Natural killer cell (primary cell): ENCODE measurements around the gene ADCY4. TPM values are rescaled to one million over a fixed set of nuclear protein-coding genes. Genes with fewer than 3 reads are reported as not detected.

Experiments used
- ATAC-seq, 3 donors: fragments of 150-1000 bp in 2 of 3; fragments of 200-7000 bp in 1 of 3; cut with Tn5 transposase; 1 replicate in 1 of 3; 2 replicates in 2 of 3; pipeline ENCODE4 v1.10.0; 2021; ENCODE audit warnings: mild to moderate bottlenecking in 2 of 3, moderate library complexity in 2 of 3
- DNase-seq, 2 donors: peaks; one replicate each; pipeline versions ENCODE4 v3.0.0 to v3.0.0-alpha.2; 2013 to 2021; ENCODE audit warnings: mixed read lengths in 1 of 2
- H3K27ac ChIP-seq: one replicate; pipeline ENCODE4 v1.5.1; 2013; ENCODE audit warnings: mild to moderate bottlenecking, low read length
- H3K27me3 ChIP-seq: one replicate; pipeline ENCODE4 v1.6.1; 2013; ENCODE audit warnings: low read length; ENCODE audit not compliant: control insufficient read depth, insufficient read depth
- H3K36me3 ChIP-seq: one replicate; pipeline ENCODE4 v1.6.1; 2013; ENCODE audit warnings: low read length; ENCODE audit not compliant: control insufficient read depth, insufficient read depth
- H3K4me1 ChIP-seq: one replicate; pipeline ENCODE4 v1.6.1; 2013; ENCODE audit warnings: low read length; ENCODE audit not compliant: control insufficient read depth, insufficient read depth
- H3K4me3 ChIP-seq: one replicate; pipeline ENCODE4 v1.5.1; 2013; ENCODE audit warnings: low read length
- H3K9me3 ChIP-seq: one replicate; pipeline ENCODE4 v1.6.1; 2013; ENCODE audit warnings: low read length; ENCODE audit not compliant: control insufficient read depth, insufficient read depth
- H3K27ac Mint-ChIP-seq, 2 donors: one replicate each; pipeline ENCODE4 v1.8.0; 2022; ENCODE audit warnings: mild to moderate bottlenecking in 2 of 2, mixed read lengths in 2 of 2, moderate library complexity in 1 of 2
- H3K27me3 Mint-ChIP-seq, 2 donors: one replicate each; pipeline ENCODE4 v1.8.0; 2022; ENCODE audit warnings: low read depth in 2 of 2, mixed read lengths in 2 of 2
- H3K36me3 Mint-ChIP-seq: one replicate; pipeline ENCODE4 v1.8.0; 2022; ENCODE audit warnings: mixed read lengths
- H3K4me1 Mint-ChIP-seq, 2 donors: one replicate each; pipeline ENCODE4 v1.8.0; 2022; ENCODE audit warnings: mixed read lengths in 2 of 2
- H3K4me3 Mint-ChIP-seq: one replicate; pipeline ENCODE4 v1.8.0; 2022; ENCODE audit warnings: mild to moderate bottlenecking, moderate library complexity, mixed read lengths
- H3K9me3 Mint-ChIP-seq, 2 donors: one replicate each; pipeline ENCODE4 v1.8.0; 2022; ENCODE audit warnings: mixed read lengths in 2 of 2
- CTCF ChIP-seq: fragments of 200-600 bp; IDR thresholded peaks from one replicate; pipeline ENCODE4 v1.8.0; 2022; ENCODE audit warnings: antibody characterized with exemption
- WGBS: methylation state at CpG from one replicate; pipeline ENCODE4 v1.1.7; 2013; ENCODE audit warnings: missing lambda C conversion rate; ENCODE audit not compliant: insufficient coverage; 5-methylcytosine and 5-hydroxymethylcytosine counted together
- intact Hi-C: fragments of 100-400 bp; cut with micrococcal nuclease; formaldehyde crosslinking; loops from one replicate; pipeline ENCODE4 v1.14.2; 2022
- total RNA-seq, 4 donors: library from RNA; stranded (reverse); fragments of 120-200 nt in 1 of 4; gene quantifications; one replicate each; pipeline versions ENCODE4 v1.2.3 to v1.2.4, GENCODE V29; 2013 to 2022

The ADCY4 gene
- total RNA-seq, 3 donors from 2014 or later (not counting 1 experiment from before 2014, with no cell fraction given) = 9.8 to 17.6 (median 11.3) TPM

- H3K27ac Mint-ChIP-seq = peak overlapping the region; percentile 94 to 96
- H3K36me3 ChIP-seq = no peaks in the 10 kb centered on the region
- WGBS = 93% methylated on average over 70 of the region's 70 CpGs
- H3K4me3 ChIP-seq = no peak overlapping the region
- H3K9me3 ChIP-seq = no peaks in the 10 kb centered on the region
- intact Hi-C loops = no loop called here
- ATAC-seq (no peak), DNase-seq (no peak)
- peak overlapping the region; percentile 88 for H3K4me3 Mint-ChIP-seq
- no peaks in the 10 kb centered on the region for H3K36me3 Mint-ChIP-seq
- TF ChIP-seq CTCF = no peak
- no peaks in the 10 kb centered on the region for H3K9me3 Mint-ChIP-seq
- H3K27me3 Mint-ChIP-seq = peaks cover 0 to 5% of the 10 kb centered on the region in 2 donors
- peaks cover 51% of the 10 kb centered on the region for H3K4me1 ChIP-seq
- H3K27ac ChIP-seq = no peak overlapping the region
- H3K4me1 Mint-ChIP-seq = peaks cover 53 to 63% of the 10 kb centered on the region in 2 donors
- no peaks in the 10 kb centered on the region for H3K27me3 ChIP-seq
Measured at GRCh38 chr14:24315807-24316596, 18.9 kb downstream of the ADCY4 start.

- intact Hi-C loops = no loop called here
- H3K27me3 ChIP-seq = no peaks in the 10 kb centered on the region
- Mint-ChIP-seq H3K9me3 (no peaks in the 10 kb centered on the region), H3K4me3 (peak overlapping the region; percentile 88), H3K36me3 (no peaks in the 10 kb centered on the region), H3K27ac (peak overlapping the region; percentile 94 to 96), H3K27me3 (peaks cover 0 to 4% of the 10 kb centered on the region in 2 donors), H3K4me1 (peaks cover 55 to 69% of the 10 kb centered on the region in 2 donors)
- ATAC-seq = no peak
- peaks cover 53% of the 10 kb centered on the region for H3K4me1 ChIP-seq
- no peaks in the 10 kb centered on the region for H3K9me3 ChIP-seq
- H3K36me3 ChIP-seq = no peaks in the 10 kb centered on the region
- WGBS = 75% methylated on average over 10 of the region's 10 CpGs
- DNase-seq = no peak
- H3K27ac ChIP-seq = no peak overlapping the region
- no peak for TF ChIP-seq CTCF
- no peak overlapping the region for H3K4me3 ChIP-seq
Measured at GRCh38 chr14:24315243-24315806, 19.5 kb downstream of the ADCY4 start.

GRCh38 chr14:24314377-24315193, 20.3 kb downstream of the ADCY4 start:
- peaks cover 0 to under 1% of the 10 kb centered on the region in 2 donors for H3K27me3 Mint-ChIP-seq
- peak overlapping the region; percentile 88 for H3K4me3 Mint-ChIP-seq
- 71% methylated on average over 5 of the region's 5 CpGs for WGBS
- intact Hi-C loops = loop anchor here (5.0 kb wide), 2 partner anchors 72 to 97 kb away; partner anchors contain the start of genes MDP1 and TINF2
- no peak overlapping the region for H3K4me3 ChIP-seq
- peak overlapping the region; percentile 94 to 96 for H3K27ac Mint-ChIP-seq
- no peaks in the 10 kb centered on the region for H3K36me3 ChIP-seq
- H3K4me1 Mint-ChIP-seq = peaks cover 61 to 76% of the 10 kb centered on the region in 2 donors
- ATAC-seq (no peak), DNase-seq (no peak)
- no peaks in the 10 kb centered on the region for H3K27me3 ChIP-seq
- H3K9me3 ChIP-seq = no peaks in the 10 kb centered on the region
- no peaks in the 10 kb centered on the region for H3K36me3 Mint-ChIP-seq
- peak overlapping the region; percentile 84 for H3K27ac ChIP-seq
- TF ChIP-seq CTCF = no peak
- H3K4me1 ChIP-seq = peaks cover 61% of the 10 kb centered on the region
- no peaks in the 10 kb centered on the region for H3K9me3 Mint-ChIP-seq
